HL-60 (cell line): ENCODE data around the gene PANX1.

Experiments used
- DNase-seq, 2 experiments: peaks; one replicate each; pipeline ENCODE4 v3.0.0-alpha.2; 2010 to 2020; ENCODE audit warnings: low read depth in 1 of 2, low spot score in 1 of 2
- H3K27ac ChIP-seq: fragments of 250-450 bp; sonication (Bioruptor Pico); replicated peaks from 2 replicates; pipeline ENCODE4 v1.5.1; 2020; ENCODE audit warnings: mild to moderate bottlenecking, moderate library complexity
- H3K27me3 ChIP-seq: fragments of 250-450 bp; sonication (Bioruptor Pico); 2 replicates; pipeline ENCODE4 v1.5.1; 2021; ENCODE audit warnings: mild to moderate bottlenecking, moderate library complexity; ENCODE audit not compliant: insufficient read depth, poor library complexity, severe bottlenecking
- H3K4me3 ChIP-seq: replicated peaks from 2 replicates; pipeline ENCODE4 v1.5.1; 2011; ENCODE audit warnings: mild to moderate bottlenecking, control low read depth, low read length; ENCODE audit not compliant: insufficient read depth
- CTCF ChIP-seq: IDR thresholded peaks from one replicate; pipeline ENCODE4 v1.5.1; 2011; ENCODE audit warnings: low read length, control low read depth, inconsistent platforms; ENCODE audit not compliant: insufficient read depth
- GABPA ChIP-seq: IDR thresholded peaks from 2 replicates; pipeline ENCODE4 v1.6.1; 2012; ENCODE audit warnings: low read depth
- POLR2AphosphoS5 ChIP-seq: IDR thresholded peaks from 2 replicates; pipeline ENCODE4 v1.6.1; 2012; ENCODE audit warnings: low read depth
- SPI1 ChIP-seq: IDR thresholded peaks from 2 replicates; pipeline ENCODE4 v1.6.1; 2012; ENCODE audit warnings: low read depth, mild to moderate bottlenecking, borderline replicate concordance
- TF ChIP-seq, protein P1 (sequence below): IDR thresholded peaks from 2 replicates; pipeline ENCODE4 v1.6.1; 2012; ENCODE audit warnings: low read depth; ENCODE audit not compliant: insufficient replicate concordance

Gene PANX1

GRCh38 chr11:94147433-94147845 is 18.8 kb downstream of the PANX1 start:
- Histone ChIP-seq H3K27me3 (no peaks in the 10 kb centered on the region), H3K4me3 (no peak overlapping the region), H3K27ac (no peak overlapping the region)
- no peak for DNase-seq
- TF ChIP-seq CTCF (no peak), SPI1 (no peak), POLR2AphosphoS5 (no peak), GABPA (no peak)
- TF ChIP-seq, protein P1, sequence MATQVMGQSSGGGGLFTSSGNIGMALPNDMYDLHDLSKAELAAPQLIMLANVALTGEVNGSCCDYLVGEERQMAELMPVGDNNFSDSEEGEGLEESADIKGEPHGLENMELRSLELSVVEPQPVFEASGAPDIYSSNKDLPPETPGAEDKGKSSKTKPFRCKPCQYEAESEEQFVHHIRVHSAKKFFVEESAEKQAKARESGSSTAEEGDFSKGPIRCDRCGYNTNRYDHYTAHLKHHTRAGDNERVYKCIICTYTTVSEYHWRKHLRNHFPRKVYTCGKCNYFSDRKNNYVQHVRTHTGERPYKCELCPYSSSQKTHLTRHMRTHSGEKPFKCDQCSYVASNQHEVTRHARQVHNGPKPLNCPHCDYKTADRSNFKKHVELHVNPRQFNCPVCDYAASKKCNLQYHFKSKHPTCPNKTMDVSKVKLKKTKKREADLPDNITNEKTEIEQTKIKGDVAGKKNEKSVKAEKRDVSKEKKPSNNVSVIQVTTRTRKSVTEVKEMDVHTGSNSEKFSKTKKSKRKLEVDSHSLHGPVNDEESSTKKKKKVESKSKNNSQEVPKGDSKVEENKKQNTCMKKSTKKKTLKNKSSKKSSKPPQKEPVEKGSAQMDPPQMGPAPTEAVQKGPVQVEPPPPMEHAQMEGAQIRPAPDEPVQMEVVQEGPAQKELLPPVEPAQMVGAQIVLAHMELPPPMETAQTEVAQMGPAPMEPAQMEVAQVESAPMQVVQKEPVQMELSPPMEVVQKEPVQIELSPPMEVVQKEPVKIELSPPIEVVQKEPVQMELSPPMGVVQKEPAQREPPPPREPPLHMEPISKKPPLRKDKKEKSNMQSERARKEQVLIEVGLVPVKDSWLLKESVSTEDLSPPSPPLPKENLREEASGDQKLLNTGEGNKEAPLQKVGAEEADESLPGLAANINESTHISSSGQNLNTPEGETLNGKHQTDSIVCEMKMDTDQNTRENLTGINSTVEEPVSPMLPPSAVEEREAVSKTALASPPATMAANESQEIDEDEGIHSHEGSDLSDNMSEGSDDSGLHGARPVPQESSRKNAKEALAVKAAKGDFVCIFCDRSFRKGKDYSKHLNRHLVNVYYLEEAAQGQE, result no peak

DNA sequence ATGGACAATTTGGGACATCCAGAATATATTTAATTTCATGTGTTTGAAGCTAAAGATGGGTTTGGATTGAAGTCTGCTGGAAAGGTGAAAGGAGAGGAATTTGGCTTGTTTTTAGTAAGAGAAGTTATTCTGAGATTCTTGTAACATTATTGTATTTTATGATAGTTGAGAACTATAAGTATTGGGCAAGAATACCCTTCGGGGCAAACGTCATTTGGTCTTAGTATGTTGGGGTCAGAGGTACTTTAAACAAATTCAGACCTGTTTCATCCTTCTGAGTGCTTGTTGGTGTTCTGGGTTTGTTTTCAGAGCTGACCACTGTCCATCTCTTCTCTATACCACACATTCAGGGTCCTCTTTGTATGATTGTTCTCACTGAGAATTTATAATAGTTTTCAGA is 19.5 kb downstream of the PANX1 start:
- H3K27me3 ChIP-seq, result no peaks in the 10 kb centered on the region
- TF ChIP-seq POLR2AphosphoS5 (no peak), GABPA (no peak), SPI1 (no peak), CTCF (no peak)
- TF ChIP-seq, protein P1, result no peak
- H3K4me3 ChIP-seq, result no peak overlapping the region
- no peak overlapping the region for H3K27ac ChIP-seq
- DNase-seq, result no peak

DNA sequence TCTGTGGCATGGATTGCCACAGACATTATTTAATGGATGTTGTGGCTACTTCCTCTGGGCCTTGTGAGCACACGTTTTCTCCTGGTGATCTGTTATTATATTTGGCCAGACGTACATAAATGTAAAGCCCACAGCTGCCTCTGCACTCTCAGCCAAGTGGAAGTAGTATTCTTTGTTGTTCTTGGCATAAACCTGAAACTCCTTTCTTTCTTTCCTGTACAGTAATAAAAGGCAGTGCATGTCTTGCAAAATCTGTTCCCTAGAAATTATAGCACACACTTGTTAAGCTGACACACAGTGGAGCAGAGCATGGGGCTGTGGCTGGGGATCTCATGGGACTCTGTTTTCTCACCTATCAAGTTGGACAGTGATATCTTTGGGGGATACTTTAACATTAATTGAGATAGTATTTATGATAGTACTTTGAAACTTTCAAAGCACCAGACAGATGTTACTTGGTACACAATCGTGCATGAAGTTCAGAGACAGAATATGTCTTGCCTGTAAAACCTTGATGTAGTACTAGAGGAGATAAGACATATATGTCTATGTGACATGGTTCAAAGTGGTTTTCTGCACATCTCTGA is 20.9 kb downstream of the PANX1 start:
- H3K27ac ChIP-seq, result no peak overlapping the region
- TF ChIP-seq CTCF (no peak), POLR2AphosphoS5 (no peak), SPI1 (no peak), GABPA (no peak)
- TF ChIP-seq, protein P1, result no peak
- no peak for DNase-seq
- H3K27me3 ChIP-seq, result no peaks in the 10 kb centered on the region
- H3K4me3 ChIP-seq, result no peak overlapping the region
